Measurements from ENCODE around the gene NRTN. TPM values are rescaled to one million over a fixed set of nuclear protein-coding genes. Genes with fewer than 3 reads are reported as not detected.

NRTN gene
- total and polyA plus RNA-seq, 2 of the 13 experiments (the other 11 are each of a cell fraction or from before 2014, with no cell fraction given), result 4.1 to 5.3 TPM

DNA sequence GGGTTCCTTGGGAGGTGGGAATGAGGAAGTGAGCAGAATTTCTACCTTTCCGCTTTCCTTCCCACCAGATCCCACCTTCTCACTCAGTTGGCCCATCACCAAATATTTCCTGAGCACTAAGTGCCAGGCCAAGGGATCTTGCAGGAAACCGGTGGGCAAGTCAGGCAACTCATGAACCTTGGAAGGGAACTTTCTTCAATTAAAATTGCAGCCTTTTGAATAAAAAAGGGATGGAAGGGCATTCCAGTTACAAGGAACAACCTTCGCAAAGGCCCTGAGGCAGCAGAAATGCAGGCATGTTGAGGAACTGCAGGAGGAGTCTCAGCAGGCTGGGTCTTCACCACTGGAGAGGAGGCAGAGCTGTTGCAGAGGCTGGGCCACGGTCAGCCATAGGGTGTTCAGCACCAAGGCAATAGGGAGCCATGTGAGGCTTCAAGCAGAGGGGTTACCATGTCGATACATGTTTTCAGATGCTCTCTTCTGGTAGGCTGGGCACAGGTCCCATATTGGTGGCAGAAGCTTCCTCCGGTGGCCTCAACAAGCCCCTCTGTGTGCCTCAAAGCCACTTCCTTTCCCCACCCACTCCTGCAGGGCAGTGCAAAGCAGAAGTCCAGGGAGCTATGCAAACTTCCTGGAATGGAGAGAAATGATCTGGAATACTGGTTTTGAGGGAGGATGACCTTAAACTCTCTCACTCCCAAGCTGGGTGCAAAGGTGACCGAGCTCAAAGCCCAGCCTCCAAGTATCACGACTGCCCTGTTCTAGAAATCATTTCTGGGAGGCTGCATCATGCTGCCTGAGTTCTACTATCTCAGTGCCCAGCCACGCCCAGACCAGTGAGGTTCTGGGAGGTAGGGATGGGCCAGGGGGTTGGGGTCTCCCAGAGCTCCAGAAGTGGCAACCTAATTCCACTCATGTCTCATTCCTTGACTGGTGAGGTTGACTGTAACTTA is 34.5 kb downstream of the NRTN start, which contains the start of gene FUT6 (continued):
- TF ChIP-seq ZNF263 (CRISPR knock-in tag; IDR thresholded peaks at IDR 0.05), result 0 out of 2 replicates have a peak, but pooled peaks have one; percentile 19
- TF ChIP-seq ZNF446 (CRISPR knock-in tag; IDR thresholded peaks at IDR 0.05), result 0 out of 2 replicates have a peak, but pooled peaks have one; percentile 59
- TF ChIP-seq ZNF792 (CRISPR knock-in tag; IDR thresholded peaks at IDR 0.05), result no peak
- no peak for TF ChIP-seq ZNF639 (CRISPR knock-in tag; conservative IDR thresholded peaks at IDR 0.05)
- TF ChIP-seq, protein P1, sequence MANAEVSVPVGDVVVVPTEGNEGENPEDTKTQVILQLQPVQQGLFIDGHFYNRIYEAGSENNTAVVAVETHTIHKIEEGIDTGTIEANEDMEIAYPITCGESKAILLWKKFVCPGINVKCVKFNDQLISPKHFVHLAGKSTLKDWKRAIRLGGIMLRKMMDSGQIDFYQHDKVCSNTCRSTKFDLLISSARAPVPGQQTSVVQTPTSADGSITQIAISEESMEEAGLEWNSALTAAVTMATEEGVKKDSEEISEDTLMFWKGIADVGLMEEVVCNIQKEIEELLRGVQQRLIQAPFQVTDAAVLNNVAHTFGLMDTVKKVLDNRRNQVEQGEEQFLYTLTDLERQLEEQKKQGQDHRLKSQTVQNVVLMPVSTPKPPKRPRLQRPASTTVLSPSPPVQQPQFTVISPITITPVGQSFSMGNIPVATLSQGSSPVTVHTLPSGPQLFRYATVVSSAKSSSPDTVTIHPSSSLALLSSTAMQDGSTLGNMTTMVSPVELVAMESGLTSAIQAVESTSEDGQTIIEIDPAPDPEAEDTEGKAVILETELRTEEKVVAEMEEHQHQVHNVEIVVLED (CRISPR knock-in tag; IDR thresholded peaks at IDR 0.05; ENCODE audit: borderline replicate concordance), result 0 out of 2 replicates have a peak, but pooled peaks have one; percentile 31
- TF ChIP-seq ZNF33A (CRISPR knock-in tag; IDR thresholded peaks at IDR 0.05; ENCODE audit: borderline replicate concordance), result 0 out of 2 replicates have a peak, but pooled peaks have one; percentile 30
- peak; percentile 35; the same call in 1 of the 2 replicates for TF ChIP-seq ZNF569 (CRISPR knock-in tag; IDR thresholded peaks at IDR 0.05; ENCODE audit: borderline replicate concordance)
- TF ChIP-seq ELF1 (CRISPR knock-in tag; IDR thresholded peaks at IDR 0.05), result peak; percentile 76
- TF ChIP-seq IRF1 (CRISPR knock-in tag; IDR thresholded peaks at IDR 0.05; ENCODE audit: low read depth), result no peak
- peak; percentile 24; the same call in 1 of the 2 replicates for TF ChIP-seq ZFP91 (CRISPR knock-in tag; IDR thresholded peaks at IDR 0.05; ENCODE audit: borderline replicate concordance)
- TF ChIP-seq POLR2G (IDR thresholded peaks at IDR 0.05; ENCODE audit: low read depth, low read length), result peak; percentile 60
- no peak for TF ChIP-seq PAX8 (CRISPR knock-in tag; IDR thresholded peaks at IDR 0.05; ENCODE audit: borderline replicate concordance)
- TF ChIP-seq ZNF335 (CRISPR knock-in tag; IDR thresholded peaks at IDR 0.05), result peak; percentile 82
- TF ChIP-seq ZNF121 (CRISPR knock-in tag; IDR thresholded peaks at IDR 0.05), result peak; percentile 20; the same call in 1 of the 2 replicates
- no peak for TF ChIP-seq HHEX (CRISPR knock-in tag; IDR thresholded peaks at IDR 0.05)
- TF ChIP-seq GLI4 (CRISPR knock-in tag; IDR thresholded peaks at IDR 0.05; ENCODE audit: borderline replicate concordance), result 0 out of 2 replicates have a peak, but pooled peaks have one; percentile 42
- TF ChIP-seq ISL2 (CRISPR knock-in tag; IDR thresholded peaks at IDR 0.05), result 0 out of 2 replicates have a peak, but pooled peaks have one; percentile 18
- no peak for TF ChIP-seq ZNF260 (CRISPR knock-in tag; IDR thresholded peaks at IDR 0.05; ENCODE audit: borderline replicate concordance, low read depth)
- TF ChIP-seq SP5 (CRISPR knock-in tag; IDR thresholded peaks at IDR 0.05; ENCODE audit: borderline replicate concordance, low read depth), result peak; percentile 77; the same call in 1 of the 2 replicates
- 0 out of 2 replicates have a peak, but pooled peaks have one; percentile 45 for TF ChIP-seq ZNF235 (CRISPR knock-in tag; IDR thresholded peaks at IDR 0.05; ENCODE audit: borderline replicate concordance)
- 0 out of 2 replicates have a peak, but pooled peaks have one; percentile 39 for TF ChIP-seq KDM6A (CRISPR knock-in tag; IDR thresholded peaks at IDR 0.05; ENCODE audit: low read depth)
- TF ChIP-seq ZNF331 (CRISPR knock-in tag; IDR thresholded peaks at IDR 0.05), result peak; percentile 13; the same call in 1 of the 2 replicates
- peak; percentile 66; the same call in 1 of the 2 replicates for TF ChIP-seq ZSCAN9 (CRISPR knock-in tag; IDR thresholded peaks at IDR 0.05; ENCODE audit: borderline replicate concordance)
